ENCODE data around the gene GALK1. TPM values are rescaled to one million over a fixed set of nuclear protein-coding genes. Genes with fewer than 3 reads are reported as not detected.
"Not testable (repeated sequence)": the region's sequence is repeated elsewhere in the genome, so short reads cannot be mapped to it uniquely, and the experiment has no call there.

The GALK1 gene
- total RNA-seq, 1 donor from 2014 or later, result 11.4 TPM

DNA sequence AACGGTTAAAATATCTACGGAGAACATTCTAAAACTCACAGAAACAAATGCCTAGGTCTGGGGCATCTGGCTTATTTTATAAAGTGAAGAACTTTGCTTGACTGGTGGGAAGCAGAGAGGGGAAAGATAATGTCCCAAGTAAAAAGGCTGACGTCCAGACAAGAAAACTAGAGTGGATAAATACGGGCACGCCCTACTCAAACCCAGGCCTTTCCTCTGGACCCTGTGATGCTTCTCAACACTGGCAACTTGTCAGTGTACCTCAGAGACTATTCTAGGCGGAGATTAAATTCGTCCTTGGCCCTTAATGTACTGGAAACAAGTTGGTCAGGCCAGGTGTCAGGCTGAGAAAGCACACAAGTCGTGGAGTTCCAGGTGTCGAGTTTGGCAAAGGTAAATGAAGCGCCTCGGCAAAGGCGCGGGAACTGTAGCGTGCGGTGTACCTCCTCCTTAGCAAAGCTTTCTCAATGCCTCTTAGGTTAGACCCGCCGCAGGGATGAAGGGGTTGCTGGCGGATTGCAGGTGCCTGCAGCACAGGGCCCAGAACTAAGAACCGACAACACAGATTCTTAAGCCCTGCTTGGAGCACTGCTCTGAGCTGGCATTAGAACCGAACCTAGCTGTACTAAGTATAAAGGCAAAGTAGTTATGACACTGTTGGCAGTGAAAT lies 18.9 kb upstream of the GALK1 start:
- no peak for DNase-seq

GRCh38 chr17:75783069-75783783 lies 18.2 kb upstream of the GALK1 start:
- no peak for DNase-seq

- DNase-seq, result no peak
Observed at GRCh38 chr17:75779987-75780889, 15.2 kb upstream of the GALK1 start.

DNA sequence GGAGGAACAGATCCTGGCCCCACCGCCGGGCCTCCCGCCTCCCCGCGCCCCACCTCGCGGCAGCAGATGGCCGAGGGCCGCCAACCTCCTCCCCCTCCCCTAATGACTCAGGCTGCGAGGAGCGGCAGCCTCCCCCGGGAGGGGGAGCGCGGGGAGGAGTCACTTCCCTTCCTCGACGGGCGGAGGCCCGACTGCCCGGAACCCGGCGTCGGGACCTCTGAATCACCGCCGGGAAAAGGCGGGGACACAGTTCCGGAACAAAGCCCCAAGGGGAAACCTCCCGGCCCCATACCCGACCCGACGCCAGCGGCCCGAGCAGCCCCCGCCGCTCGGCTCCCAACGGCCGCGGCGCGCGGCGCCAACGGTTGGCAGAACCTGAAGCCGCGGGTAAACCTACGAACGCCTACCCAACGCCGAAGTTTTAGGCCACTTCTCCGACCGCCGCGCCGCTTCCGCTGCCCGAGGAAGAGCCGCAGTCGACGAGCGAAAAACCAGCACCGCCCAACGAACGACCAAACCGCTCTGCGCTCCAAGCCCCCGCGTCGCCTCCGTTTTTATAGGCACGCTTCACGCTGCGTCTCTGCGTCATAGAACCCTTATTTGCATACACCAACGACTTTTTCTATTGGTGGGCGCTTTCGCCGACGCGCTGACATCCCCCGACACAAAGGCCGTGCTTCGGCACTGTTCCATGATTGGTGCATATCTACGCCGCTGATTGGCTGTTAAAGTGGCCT lies 14.4 kb upstream of the GALK1 start:
- DNase-seq, result peak; percentile 95

GRCh38 chr17:75778861-75779249 lies 13.9 kb upstream of the GALK1 start:
- no peak for DNase-seq

- not testable (repeated sequence) for DNase-seq
Observed at GRCh38 chr17:75778066-75778860, 13.3 kb upstream of the GALK1 start.

DNA sequence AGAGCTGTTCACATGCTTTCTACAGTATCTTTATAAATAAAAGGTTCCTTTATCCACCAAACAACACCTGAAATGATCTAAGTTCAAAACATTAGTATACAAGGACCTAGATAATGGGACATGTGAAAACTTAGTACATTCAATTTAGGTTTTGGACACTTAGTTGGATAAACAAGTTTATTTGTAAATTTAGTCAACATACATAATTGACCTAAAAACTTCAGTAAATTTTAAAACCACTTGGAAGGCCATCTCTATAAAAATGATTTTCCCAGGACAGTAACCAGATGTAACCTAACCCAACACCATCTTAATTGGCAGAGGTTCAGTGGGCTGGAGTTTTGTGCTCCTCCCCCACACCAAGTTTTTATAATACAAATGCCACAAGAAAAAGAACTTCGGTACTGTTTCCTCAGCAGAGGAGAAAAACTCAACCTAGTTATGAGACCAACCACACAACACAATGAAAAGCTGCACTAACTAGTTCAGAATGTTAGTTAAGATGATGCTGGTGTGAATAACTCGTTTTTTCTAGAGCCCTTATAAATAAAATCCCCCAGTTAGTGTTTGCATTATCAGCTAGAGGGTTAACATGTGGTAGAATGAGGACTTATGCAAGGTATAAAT lies 12.4 kb upstream of the GALK1 start:
- DNase-seq, result no peak

DNA sequence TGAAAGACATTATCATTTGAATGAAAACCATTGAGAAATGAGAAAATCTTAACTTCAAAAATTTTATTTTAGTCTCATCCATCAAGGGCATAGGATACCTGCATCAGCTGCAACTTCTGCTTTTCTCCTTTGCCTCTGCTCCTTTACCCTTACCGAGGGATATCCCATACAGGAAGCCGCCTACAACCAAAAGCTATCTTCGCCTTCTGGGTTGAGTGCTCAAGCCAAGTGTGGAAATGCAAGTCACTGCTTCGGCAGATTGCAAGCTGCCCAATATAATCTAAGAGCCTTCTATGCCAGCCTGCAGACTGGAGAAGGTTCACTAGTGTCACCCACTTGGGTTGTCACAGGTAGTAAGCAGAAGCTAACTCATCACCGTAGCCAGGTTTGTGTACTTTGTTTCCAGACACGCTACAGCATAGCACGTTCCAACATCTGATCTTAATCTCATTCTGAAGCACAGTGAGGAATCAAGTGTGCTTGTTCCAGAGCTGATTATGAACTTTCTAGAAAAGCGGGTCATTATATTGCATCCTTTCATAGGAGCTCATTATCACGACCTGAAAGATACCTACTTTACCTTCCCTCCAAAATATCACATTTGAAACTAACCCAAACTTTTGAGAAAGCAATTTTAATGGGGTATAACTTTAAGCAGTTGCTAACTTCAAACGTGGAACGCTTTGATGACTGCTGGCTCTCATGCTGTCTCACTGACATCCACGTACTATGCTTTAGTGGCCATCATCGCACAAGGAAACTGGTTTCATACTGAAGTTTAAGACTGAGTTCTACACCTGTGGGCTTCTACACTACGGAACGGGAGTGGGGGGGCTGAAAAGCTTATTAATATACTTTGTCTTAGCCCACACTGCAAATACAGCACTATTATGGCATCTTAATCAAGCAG lies 11.6 kb upstream of the GALK1 start:
- no peak for DNase-seq

DNA sequence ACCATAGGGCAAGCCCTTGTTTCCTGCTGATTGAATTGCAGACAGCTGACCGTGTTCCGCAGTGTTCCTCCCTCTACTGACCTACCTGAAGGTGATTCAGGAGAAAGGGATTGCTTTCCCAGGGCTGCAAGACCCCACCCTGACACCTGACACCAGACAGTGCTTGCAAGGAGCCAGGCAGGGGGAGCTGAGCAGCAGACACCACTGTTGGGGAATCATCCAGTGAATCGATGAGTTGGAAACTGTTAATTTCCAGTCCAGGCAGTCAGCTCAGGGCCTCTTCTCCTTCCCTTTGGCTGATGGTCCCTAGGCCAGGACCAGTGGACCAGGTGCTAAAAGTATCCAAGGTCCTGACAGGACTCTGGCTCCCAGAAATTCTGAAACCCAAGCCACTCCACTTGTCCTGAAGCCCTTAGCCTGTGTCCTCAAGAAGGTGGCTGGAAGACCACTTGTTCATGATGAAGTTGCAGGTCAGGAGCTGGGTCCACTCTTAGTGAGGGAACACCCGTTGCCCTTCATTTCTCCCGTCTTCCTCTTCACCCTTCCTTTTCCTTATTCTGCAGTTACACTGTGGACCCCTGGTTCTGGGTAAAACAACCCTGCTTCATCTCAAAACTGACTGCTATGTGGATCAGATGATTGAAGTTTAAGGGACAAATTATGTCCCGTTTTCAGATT lies 10.1 kb upstream of the GALK1 start:
- DNase-seq, result no peak

- no peak for DNase-seq
Observed at GRCh38 chr17:75774471-75774990, 9.5 kb upstream of the GALK1 start.

DNA sequence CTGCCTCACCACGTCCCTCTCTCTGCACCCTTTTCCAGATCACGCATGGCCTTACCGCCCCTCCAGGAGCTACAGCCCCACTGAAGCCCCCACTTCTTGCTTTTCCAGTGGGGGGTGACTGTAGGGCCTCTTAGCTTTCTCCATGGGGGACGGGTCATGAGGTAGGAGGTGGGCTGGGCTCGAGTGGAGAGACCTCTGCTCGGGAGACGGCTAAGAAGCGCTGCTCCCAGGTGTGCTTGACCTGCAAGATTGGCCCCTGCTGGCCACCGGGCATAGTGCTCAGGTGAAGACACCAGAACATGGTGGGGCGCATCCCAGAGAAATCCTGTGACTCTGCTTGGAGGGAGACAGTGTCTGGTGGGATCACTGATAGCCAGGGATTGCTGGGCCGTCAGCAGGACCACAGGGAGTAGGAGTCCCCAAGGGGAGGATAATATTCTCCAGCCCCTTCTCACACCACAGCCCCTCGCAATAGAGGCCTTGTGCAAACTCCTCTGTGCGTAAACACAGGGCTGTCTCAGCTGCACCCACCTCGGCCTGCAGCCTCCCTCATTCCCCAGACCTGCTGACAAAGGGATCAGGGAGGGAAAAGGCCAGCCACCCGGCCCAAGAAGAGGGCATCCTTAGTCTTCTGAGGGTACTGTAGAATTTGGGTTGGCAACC lies 8.9 kb upstream of the GALK1 start:
- no peak for DNase-seq

GRCh38 chr17:75773121-75773807 lies 8.3 kb upstream of the GALK1 start:
- no peak for DNase-seq

GRCh38 chr17:75771334-75772281 lies 6.6 kb upstream of the GALK1 start:
- DNase-seq, result no peak

- DNase-seq, result no peak
Observed at GRCh38 chr17:75769536-75769935, 4.5 kb upstream of the GALK1 start.

- no peak for DNase-seq
Observed at GRCh38 chr17:75767881-75768280, 2.9 kb upstream of the GALK1 start.

- DNase-seq, result no peak
Observed at GRCh38 chr17:75765981-75766380, 989 bp upstream of the GALK1 start.

DNA sequence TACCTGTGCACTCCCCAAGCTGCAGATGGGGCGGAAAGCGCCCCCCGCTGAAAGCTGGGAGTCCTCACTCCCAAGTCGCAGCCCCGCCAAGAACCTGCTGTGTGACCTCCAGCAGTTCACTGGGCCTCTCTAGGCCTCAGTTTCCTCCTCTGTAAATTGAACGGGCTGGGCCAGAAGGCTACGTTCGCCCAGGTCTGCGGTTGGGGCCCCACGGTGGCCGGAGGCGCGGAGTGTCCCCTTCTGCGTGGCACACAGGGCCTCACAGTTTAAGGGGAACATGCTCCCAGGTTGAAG lies 628 bp downstream of the GALK1 start:
- no peak for DNase-seq
